ENCODE results near the gene C1orf56. TPM values are rescaled to one million over a fixed set of nuclear protein-coding genes. Genes with fewer than 3 reads are reported as not detected.
A peak's percentile ranks its signal among the peaks of the same experiment; 100 is the strongest.

C1orf56 gene
- total RNA-seq, 1 donor from 2014 or later, result 6.6 TPM

DNA sequence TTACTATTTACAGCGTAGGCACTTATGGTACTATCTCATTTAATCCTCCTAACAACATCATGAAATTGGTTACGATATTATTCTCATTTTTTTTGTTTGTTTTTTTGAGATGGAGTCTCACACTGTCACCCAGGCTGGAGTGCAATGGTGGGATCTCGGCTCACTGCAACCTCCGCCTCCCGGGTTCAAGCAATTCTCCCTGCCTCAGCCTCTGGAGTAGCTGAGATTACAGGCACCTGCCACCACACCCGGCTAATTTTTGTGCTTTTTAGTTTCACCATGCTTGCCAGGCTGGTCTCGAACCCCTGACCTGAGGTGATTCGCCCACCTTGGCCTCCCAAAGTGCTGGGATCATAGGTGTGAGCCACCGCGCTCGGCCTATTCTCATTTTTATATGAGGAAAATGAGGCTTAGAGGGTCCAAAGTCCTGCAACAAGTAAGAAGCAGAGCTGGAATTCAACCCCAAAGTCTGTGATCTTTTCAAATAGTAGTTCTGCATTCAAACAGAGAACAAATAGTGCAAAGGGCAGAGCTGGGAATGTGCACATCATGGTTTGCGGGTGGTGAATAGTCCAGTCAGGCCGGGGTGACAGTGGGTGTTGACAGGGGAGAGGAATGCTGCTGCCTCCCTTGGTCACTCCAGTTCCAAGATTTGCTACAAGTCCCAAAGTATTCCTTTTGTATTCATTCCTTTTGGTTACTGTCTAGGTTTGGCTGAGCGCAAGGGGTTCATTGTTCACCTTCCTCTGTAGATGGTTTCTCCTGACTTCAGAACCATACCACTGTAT is 34.7 kb upstream of the C1orf56 start:
- ATAC-seq, result peak; percentile 55
- no peak for DNase-seq (ENCODE audit: missing footprints)
- intact Hi-C loops (cut with DNase I), result loop anchor here (1.0 kb wide), 1 partner anchor 9 kb away; no protein-coding TSS in a partner anchor

DNA sequence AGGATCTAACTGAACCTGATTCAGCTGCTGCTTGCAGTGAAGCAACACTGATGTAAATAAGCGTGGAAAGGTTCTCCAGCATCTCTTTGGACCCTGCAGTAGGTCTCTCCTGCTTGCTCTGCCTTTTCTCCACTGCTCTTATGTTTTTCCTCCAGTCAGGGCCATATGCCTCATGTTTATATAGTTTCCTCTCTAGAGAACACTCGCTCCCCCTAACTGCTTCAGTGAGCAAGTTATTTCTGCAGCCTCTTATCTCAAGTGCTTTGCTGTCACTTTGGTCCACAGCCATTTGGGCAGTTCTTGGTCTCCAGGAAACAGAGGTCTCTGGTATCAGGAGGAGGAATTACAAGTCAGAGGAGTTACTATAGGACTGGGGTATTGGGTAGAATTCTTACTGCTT is 34.0 kb upstream of the C1orf56 start:
- DNase-seq (ENCODE audit: missing footprints) (no peak), ATAC-seq (peak; percentile 85)

DNA sequence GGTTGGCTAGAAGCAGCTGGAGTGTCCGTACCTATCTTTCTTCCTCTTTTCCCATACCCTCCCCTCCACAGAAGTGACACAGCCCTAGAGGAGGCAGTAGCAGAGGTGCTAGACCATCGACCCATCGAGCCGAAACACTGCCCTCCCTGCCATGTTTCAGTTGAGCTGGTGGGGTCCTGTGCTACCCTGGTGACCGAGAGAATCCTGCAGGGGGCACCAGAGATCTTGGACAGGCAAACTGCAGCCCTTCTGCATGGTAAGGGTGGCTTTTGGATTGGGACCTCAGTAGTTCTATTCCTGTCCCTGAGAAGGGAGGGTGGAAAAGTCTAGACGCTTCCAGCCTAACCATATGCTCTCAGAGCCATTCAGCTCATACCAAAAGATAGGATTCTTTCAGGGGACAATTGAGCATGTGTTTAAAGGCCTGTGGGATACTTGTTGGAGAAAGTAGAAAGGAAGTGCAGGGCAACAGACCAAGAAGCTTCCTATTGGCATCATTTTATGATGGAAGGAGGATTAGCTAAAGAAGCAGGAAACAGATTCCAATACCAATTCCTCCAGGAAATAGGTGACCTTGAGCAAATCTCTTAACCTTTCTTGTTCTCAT is 22.9 kb upstream of the C1orf56 start:
- ATAC-seq (peak; percentile 82), DNase-seq (ENCODE audit: missing footprints) (peak; percentile 84)
- intact Hi-C loops (cut with DNase I), result loop anchor here (2.0 to 5.0 kb wide), 2 partner anchors 46 to 123 kb away; partner anchors contain the start of genes GABPB2 and SEMA6C

More for the DNA sequence above, 34.0 kb upstream of the C1orf56 start:
- intact Hi-C loops (cut with DNase I), result loop anchor here (1.0 kb wide), 1 partner anchor 9 kb away; no protein-coding TSS in a partner anchor

DNA sequence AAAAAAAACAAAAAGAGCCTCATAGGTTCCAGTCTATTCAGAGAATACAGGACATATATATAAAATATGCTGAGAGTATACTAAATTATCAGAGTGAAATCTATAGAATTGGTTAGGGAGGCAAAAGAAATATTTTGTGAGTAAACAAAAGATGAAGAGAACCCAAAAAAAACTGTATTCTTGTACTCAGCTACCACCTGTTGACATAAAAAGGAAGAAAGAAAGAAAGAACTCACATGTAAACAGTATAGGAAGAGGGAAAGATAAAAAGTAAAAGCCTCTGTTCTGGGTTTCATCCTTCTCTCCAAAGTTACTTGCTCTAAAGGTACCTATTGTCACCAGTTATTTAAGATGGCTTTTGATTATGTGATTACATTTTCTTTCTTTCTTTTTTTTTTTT is 21.1 kb upstream of the C1orf56 start:
- intact Hi-C loops (cut with DNase I), result no loop called here
- no peak for DNase-seq (ENCODE audit: missing footprints)
- ATAC-seq, result no peak

DNA sequence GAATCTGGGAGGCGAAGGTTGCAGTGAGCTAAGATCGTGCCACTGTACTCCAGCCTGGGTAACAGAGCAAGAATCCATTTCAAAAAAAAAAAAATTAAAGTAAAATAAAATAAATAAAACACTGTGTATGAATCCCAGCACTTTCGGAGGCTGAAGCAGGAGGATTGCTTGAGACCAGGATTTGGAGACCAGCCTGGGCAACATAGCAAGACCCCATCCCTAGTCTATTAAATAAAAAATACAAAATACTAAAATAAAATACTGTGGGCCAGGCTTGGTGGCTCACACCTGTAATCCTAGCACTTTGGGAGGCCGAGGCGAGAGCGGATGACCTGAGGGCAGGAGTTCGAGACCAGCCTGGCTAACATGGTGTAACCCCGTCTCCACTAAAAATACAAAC is 15.4 kb upstream of the C1orf56 start:
- no peak for ATAC-seq
- no peak for DNase-seq (ENCODE audit: missing footprints)
- intact Hi-C loops (cut with DNase I), result no loop called here

DNA sequence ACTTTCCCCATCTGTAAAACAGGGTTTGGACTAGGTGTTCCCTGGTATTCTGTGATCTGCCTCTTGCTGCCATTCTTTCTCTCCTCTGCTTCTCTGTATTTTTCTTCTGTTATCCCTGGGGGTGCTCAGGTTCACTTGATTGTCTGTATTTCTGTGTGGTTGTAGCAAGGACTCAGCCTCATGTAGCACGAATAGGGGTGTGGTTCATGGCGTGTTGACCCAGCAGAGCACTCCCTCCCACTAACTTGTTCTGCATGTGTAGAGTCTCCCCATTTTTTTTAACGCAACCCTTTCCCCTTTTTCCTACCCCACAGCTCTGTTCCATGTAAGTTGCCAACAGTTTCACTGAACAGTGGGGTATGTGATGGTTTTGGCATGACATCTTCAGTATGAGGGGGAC is 12.4 kb upstream of the C1orf56 start:
- ATAC-seq (no peak), DNase-seq (ENCODE audit: missing footprints) (no peak)
- intact Hi-C loops (cut with DNase I), result no loop called here

DNA sequence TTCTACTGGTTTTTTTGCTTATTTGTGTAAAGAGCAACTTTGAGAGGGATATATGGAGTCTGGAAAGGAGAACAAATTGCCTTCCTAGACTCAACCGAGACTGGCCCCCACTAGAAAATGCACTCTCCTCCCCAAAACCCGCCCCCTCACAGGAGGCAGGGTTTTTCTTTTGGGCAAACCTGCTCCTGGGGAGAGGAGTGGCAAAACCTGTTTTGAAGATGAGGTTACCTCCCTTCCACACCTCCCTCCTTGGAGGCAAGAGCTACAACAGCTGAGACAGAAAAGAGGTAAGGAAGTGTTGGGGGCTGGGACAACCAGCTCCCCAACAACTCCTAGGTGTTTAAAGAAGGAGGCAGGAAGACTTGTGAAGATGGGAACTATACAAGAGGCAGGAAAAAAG is 11.2 kb upstream of the C1orf56 start, which contains the start of gene BNIPL:
Gene BNIPL, plus strand, starts transcription at position 231 of the 400 bp plus-strand sequence. Its CDS starts 140 bp downstream, at position 371.
- ATAC-seq (no peak), DNase-seq (ENCODE audit: missing footprints) (no peak)
- intact Hi-C loops (cut with DNase I), result no loop called here

DNA sequence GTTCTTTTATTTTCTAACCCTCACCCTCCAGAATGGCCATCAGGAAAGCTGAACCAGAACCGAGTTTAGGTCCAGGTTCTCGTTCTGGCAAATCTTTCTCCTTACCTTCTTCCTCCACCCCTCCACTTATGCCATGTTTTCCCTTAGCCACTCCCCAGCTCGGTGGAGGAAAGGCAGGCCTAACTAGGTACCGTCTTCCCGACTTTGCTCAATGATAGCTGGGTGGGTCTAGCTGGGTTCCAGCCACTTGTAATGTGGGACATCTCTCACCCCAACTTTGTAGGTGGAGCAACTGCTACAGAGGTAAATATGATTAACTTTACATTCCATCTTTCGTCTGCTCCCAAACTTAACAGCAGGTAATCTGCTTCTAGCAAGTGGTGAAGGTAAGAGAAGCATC is 10.5 kb upstream of the C1orf56 start:
- intact Hi-C loops (cut with DNase I), result no loop called here
- no peak for DNase-seq (ENCODE audit: missing footprints)
- no peak for ATAC-seq

DNA sequence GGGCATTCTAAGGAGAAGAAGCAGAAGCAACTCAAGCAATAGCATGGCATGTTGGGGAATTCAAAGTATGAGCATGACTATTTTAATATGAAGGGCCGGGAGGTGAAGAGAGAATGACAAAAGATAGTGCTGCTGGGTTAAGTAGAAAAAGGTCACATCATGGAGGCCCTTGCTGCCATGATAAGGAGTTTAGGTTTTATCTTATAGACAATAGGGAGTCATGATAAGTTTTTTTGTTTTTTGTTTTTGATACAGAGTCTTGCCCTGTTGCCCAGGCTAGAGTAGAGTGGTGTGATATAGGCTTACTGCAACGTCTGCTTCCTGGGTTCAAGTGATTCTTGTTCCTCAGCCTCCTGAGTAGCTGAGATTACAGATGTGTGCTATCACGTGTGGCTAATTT is 8.0 kb upstream of the C1orf56 start:
- intact Hi-C loops (cut with DNase I), result no loop called here
- ATAC-seq (no peak), DNase-seq (ENCODE audit: missing footprints) (no peak)

DNA sequence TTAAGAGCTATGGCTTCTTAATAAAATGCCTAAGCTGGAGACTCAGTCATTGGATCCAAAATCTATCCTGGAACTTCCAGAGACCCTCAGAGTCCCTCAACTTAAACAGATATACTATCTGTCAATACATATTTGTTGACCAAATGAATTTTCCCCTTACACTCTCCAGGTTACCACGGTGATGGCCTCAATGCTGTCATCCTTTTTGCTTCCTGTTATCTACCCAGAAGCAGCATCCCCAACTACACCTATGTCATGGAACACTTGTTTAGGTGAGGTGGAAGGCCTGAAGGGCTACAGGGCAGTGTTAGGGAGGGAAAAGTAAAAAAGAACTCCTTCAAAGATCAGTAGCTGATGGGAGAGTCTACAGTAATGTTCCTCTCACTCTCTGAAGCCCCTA is 4.4 kb upstream of the C1orf56 start:
- ATAC-seq (no peak), DNase-seq (ENCODE audit: missing footprints) (no peak)
- intact Hi-C loops (cut with DNase I), result no loop called here

DNA sequence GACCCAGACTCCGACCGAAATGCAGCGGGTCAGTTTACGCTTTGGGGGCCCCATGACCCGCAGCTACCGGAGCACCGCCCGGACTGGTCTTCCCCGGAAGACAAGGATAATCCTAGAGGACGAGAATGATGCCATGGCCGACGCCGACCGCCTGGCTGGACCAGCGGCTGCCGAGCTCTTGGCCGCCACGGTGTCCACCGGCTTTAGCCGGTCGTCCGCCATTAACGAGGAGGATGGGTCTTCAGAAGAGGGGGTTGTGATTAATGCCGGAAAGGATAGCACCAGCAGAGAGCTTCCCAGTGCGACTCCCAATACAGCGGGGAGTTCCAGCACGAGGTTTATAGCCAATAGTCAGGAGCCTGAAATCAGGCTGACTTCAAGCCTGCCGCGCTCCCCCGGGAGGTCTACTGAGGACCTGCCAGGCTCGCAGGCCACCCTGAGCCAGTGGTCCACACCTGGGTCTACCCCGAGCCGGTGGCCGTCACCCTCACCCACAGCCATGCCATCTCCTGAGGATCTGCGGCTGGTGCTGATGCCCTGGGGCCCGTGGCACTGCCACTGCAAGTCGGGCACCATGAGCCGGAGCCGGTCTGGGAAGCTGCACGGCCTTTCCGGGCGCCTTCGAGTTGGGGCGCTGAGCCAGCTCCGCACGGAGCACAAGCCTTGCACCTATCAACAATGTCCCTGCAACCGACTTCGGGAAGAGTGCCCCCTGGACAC is 534 bp downstream of the C1orf56 start:
- intact Hi-C loops (cut with DNase I), result no loop called here
- ATAC-seq (peak; percentile 79), DNase-seq (ENCODE audit: missing footprints) (peak; percentile 81)

DNA sequence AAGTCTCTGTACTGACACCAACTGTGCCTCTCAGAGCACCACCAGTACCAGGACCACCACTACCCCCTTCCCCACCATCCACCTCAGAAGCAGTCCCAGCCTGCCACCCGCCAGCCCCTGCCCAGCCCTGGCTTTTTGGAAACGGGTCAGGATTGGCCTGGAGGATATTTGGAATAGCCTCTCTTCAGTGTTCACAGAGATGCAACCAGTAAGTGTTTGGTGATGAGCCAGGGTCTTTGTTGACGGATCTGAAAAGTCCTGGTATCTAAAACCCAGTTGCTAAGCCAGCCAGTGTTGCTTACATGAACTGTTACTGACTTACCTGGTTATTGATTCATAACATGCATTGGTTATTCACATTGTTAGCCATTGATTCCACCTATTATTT is 1.1 kb downstream of the C1orf56 start:
- no peak for ATAC-seq
- DNase-seq (ENCODE audit: missing footprints), result no peak
- intact Hi-C loops (cut with DNase I), result no loop called here

DNA sequence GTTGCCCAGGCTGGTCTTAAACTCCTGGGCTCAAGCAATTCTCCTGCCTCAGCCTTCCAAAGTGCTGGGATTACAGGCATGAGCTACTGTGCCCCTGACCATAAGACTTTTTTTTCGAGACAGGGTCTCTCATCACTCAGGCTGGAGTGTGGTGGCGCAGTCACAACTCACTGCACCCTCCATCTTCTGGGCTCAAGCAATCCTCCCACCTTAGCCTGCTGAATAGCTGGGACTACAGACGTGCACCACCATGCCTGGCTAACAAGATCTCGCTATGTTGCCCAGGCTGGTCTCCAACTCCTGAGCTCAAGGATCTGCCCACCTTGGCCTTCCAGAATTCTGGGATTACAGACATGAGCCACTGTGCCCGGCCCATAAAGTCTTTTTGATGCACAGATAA is 1.9 kb downstream of the C1orf56 start:
- ATAC-seq (no peak), DNase-seq (ENCODE audit: missing footprints) (no peak)
- intact Hi-C loops (cut with DNase I), result no loop called here

DNA sequence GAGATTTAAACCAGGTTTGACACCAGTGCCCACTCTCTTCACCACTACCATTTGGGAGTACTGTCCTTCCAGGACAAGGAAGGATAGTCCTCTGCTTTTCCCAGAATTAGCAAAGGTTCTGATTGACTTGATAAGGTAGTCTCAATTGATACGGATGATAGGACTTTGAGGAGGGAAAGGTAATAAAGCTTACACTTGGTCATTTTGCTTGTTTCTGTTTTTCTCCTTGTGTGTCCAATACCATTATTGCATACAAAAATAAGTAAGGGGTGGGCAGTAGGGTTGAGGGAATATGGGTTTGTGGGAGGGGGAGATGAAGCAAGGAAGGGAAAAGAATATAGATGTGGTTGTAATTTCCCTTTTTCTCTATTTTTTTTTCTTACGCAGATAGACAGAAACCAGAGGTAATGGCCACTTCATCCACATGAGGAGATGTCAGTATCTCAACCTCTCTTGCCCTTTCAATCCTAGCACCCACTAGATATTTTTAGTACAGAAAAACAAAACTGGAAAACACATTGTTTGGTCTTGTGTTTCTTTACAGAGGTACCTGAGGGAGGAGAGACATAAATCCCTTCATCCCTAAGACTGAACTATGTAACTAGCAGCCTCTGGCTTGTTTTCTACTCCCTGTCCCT is 2.6 kb downstream of the C1orf56 start:
- ATAC-seq (no peak), DNase-seq (ENCODE audit: missing footprints) (no peak)
- intact Hi-C loops (cut with DNase I), result no loop called here

DNA sequence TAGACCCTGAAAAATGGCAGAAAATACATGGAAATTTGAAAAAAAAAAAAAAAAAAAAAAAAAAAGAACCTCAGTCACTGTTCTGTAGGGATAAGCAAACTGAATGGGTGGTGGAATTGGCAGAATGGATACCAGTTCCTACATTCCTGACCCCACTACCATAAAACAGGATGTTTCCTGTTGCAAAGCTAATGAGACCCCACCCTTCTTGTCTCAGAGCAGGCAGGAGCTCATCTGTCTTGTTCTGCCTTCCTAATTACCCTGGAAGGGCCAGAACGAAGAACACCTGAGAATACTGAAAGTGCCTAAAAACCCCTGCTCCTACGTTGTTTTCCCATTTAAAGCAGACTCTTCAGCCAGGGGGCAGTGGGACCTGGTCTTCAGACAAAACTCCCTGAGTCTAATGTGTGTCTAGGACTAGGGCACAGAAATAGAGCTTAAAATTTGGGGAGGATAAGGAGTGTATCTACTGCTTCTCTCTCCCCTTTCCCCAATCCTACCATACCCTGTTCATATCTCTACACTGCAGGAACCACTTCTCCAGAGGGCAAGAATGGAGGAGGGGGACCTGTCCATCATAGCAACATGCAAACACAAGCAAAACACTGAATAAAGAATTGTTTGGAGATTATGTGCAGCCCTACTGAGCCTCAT is 3.9 kb downstream of the C1orf56 start:
- no peak for DNase-seq (ENCODE audit: missing footprints)
- intact Hi-C loops (cut with DNase I), result no loop called here
- ATAC-seq, result no peak

DNA sequence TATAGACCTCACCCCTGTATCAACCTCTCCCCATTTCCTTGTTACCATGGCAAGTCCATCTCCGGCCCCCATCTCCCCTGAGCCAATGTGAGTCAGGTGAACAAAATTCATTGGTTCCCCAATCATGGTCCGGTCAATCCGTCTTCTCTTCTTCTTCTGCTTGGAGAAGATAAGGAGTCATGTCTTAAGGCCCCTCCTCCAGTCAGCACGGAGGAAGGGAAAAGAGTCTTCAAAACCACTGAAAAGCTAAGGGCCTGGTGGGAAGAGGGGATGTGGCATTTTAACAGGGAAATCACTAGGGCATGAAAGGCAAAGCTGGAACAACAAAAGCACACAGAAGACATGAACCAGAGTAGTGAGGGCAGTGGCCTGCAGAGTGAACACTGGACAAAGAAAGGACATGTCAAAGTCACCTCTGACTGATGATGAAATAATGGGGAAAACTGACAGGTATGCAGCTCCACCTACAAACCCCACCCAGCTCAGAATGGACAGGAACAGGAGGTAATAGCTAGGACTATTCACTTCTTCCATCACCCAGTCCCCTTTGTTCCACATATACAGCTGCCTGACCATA is 7.5 kb downstream of the C1orf56 start:
- ATAC-seq (no peak), DNase-seq (ENCODE audit: missing footprints) (no peak)
- intact Hi-C loops (cut with DNase I), result no loop called here

DNA sequence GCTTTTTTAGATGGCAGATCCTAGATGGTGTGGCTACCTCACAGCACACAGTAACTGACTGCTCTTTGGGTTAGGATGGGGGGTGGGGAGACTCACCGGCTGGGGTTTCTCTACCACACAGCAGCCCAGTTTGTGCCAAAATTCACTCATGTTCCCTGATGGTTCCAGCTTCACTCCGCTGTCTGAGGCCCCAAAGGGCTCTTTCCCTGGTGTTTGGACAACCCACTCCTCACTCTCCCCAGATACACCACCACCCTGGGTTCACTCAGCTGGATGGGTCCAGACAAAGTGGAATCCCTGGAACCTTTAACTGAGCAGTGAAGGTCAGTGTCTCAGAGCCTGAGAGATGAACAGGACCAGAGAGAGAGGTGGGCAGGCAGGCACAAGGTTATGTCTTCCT is 8.0 kb downstream of the C1orf56 start:
- no peak for DNase-seq (ENCODE audit: missing footprints)
- no peak for ATAC-seq
- intact Hi-C loops (cut with DNase I), result no loop called here

DNA sequence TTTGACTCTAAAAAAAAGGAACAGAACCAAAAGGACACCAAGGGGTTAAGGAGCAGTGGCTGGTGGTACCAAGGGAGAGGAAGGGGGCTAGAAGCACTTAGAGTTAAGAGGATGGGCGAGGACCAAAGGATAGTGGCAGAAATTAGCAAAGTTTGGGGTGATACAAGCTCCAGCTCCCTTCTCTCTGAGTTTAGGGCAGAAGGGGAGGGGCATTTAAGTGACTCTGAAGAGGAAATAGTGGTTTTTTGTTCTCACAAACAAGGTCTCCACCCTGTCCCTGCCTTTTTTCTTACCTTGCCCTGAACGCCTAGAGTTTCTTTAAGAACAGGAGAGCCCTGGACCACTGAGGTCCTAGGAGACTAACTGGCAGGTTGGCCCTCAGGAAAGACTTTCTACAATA is 8.6 kb downstream of the C1orf56 start:
- ATAC-seq (no peak), DNase-seq (ENCODE audit: missing footprints) (no peak)
- intact Hi-C loops (cut with DNase I), result no loop called here

Data from Right ventricle myocardium inferior (tissue), 1 donor.